H1 (cell line): ENCODE data around the gene NR2E1.

Experiments used
- KDM1A ChIP-seq: fragments of 200-600, 300-600 bp; sonication (generic); IDR thresholded peaks from 2 replicates; pipeline ENCODE4 v1.7.1; 2016; ENCODE audit warnings: mild to moderate bottlenecking, low read length, borderline replicate concordance
- MAFK ChIP-seq: IDR thresholded peaks from 2 replicates; pipeline ENCODE4 v1.6.1; 2012; ENCODE audit warnings: low read depth, mild to moderate bottlenecking, improper control_type of control experiment, low read length
- TAF1 ChIP-seq: IDR thresholded peaks from 2 replicates; pipeline ENCODE4 v1.6.1; 2011; ENCODE audit warnings: mild to moderate bottlenecking, low read depth, low read length
- TF ChIP-seq, protein P1 (sequence below), 3 experiments: IDR thresholded peaks; 1 replicate in 2 of 3; 2 replicates in 1 of 3; pipeline versions ENCODE4 v1.5.1 to v1.6.1; 2011; ENCODE audit warnings: low read length in 3 of 3, mild to moderate bottlenecking in 3 of 3, inconsistent platforms in 2 of 3, low read depth in 1 of 3, moderate library complexity in 1 of 3; ENCODE audit not compliant: insufficient read depth in 1 of 3; ENCODE audit errors: control extremely low read depth in 1 of 3

DNA sequence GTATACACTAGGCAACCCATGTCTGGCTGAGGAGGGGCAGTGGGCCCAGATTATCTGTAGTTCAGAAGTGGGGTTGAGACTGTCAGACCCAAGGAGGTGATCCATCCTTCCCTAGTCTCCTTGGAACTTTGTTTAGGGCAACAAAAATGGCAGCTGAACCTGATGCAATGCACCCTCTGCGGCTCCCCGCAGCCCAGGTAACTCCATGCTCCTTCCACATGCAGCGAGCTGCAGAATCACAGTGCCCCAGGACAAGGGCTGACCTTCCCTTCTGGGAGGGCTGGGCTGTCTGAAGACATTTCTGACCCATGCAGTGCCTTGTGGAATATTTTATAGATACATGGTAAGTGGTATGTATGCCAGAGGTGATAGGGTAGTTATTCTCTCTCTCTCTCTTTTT, 29.4 kb downstream of the NR2E1 start:
- TF ChIP-seq KDM1A (no peak), MAFK (no peak), TAF1 (no peak)
- TF ChIP-seq, protein P1, sequence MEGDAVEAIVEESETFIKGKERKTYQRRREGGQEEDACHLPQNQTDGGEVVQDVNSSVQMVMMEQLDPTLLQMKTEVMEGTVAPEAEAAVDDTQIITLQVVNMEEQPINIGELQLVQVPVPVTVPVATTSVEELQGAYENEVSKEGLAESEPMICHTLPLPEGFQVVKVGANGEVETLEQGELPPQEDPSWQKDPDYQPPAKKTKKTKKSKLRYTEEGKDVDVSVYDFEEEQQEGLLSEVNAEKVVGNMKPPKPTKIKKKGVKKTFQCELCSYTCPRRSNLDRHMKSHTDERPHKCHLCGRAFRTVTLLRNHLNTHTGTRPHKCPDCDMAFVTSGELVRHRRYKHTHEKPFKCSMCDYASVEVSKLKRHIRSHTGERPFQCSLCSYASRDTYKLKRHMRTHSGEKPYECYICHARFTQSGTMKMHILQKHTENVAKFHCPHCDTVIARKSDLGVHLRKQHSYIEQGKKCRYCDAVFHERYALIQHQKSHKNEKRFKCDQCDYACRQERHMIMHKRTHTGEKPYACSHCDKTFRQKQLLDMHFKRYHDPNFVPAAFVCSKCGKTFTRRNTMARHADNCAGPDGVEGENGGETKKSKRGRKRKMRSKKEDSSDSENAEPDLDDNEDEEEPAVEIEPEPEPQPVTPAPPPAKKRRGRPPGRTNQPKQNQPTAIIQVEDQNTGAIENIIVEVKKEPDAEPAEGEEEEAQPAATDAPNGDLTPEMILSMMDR (IDR thresholded peaks at IDR 0.05; ENCODE audit: control extremely low read depth in 1 of 3, insufficient read depth in 1 of 3, low read depth in 1 of 3, low read length in 3 of 3), result no peak
